Measurements from ENCODE around the gene PTCH1. TPM values are rescaled to one million over a fixed set of nuclear protein-coding genes. Genes with fewer than 3 reads are reported as not detected.

PTCH1 gene
- total and polyA plus RNA-seq, 12 donors, result 1.6 to 10.0 (median 6.5) TPM

DNA sequence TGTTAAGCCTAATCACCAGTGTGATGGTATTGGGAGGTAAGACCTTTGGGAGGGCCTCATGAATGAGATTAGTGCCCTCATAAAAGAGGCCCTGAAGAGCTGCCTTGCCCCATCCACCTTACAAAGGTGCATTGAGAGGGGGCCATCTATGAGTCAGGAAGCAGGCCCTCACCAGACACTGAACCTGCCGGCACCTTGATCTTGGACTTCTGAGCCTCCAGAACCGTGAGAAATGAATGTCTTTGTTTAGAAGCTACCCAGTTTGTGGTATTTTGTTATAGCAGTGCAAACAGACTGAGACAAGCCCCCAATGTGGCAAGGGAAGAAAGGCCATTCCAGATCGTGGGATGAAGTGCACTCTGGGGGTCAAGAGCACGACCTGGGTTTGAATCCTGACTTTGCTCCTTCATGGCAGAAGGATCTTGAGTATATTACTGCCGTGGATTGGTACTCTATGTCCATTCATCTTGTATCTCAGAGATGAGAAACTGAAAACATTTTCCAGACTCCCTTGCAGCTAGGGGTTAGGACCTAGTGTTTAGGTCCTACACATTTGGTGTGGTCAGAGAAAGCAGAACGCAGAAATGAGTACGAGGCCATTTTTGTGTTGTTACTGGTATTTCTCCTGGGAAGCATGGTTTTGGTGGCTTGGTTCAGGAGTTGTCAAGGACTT lies 86.7 kb downstream of the PTCH1 start:
- DNase-seq (no peak), ATAC-seq (no peak)
- Histone ChIP-seq H3K27me3 (peaks cover 0 to 28% (median 0%) of the 10 kb centered on the region in 7 donors), H3K4me1 (peaks cover 0 to 11% (median 7%) of the 10 kb centered on the region in 9 donors), H3K36me3 (no peaks in the 10 kb centered on the region), H3K4me3 (no peak overlapping the region), H3K27ac (no peak overlapping the region), H3K9me3 (peaks cover 0 to 11% (median 0%) of the 10 kb centered on the region in 11 donors)
- 92% methylated on average over 7 of the region's 7 CpGs for WGBS, 2 donors
- intact Hi-C loops (cut with DNase I), result loop anchor here in 1 of 10 donors (5.0 kb wide), 1 partner anchor 82 kb away; no protein-coding TSS in a partner anchor
- TF ChIP-seq, protein P1, sequence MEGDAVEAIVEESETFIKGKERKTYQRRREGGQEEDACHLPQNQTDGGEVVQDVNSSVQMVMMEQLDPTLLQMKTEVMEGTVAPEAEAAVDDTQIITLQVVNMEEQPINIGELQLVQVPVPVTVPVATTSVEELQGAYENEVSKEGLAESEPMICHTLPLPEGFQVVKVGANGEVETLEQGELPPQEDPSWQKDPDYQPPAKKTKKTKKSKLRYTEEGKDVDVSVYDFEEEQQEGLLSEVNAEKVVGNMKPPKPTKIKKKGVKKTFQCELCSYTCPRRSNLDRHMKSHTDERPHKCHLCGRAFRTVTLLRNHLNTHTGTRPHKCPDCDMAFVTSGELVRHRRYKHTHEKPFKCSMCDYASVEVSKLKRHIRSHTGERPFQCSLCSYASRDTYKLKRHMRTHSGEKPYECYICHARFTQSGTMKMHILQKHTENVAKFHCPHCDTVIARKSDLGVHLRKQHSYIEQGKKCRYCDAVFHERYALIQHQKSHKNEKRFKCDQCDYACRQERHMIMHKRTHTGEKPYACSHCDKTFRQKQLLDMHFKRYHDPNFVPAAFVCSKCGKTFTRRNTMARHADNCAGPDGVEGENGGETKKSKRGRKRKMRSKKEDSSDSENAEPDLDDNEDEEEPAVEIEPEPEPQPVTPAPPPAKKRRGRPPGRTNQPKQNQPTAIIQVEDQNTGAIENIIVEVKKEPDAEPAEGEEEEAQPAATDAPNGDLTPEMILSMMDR (IDR thresholded peaks at IDR 0.05), result no peak

DNA sequence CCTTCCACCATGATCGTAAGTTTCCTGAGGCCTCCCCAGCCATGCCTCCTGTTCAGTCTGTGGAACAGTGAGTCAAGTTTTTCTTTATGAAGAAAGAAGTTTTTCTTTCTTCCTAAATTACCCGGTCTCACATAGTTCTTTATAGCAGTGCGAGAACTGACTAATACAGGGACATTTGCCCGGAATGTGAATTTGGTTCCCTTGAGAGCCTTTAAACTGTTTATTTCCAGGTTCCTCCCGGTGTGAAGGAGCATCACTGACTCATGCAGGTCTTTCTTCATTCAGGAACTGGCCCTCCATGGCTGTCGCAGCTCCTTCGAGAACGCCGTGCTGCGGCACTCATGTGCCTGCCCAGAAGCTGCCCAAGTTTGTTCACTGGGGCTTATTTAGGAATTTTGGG lies 87.7 kb downstream of the PTCH1 start:
- no peak overlapping the region for H3K27ac ChIP-seq
- 89 to 93% methylated on average over 10 of the region's 10 CpGs for WGBS, 2 donors
- H3K4me3 ChIP-seq, result no peak overlapping the region
- intact Hi-C loops (cut with DNase I), result loop anchor here in 1 of 10 donors (5.0 kb wide), 1 partner anchor 83 kb away; no protein-coding TSS in a partner anchor
- TF ChIP-seq, protein P1 (IDR thresholded peaks at IDR 0.05), result no peak
- H3K27me3 ChIP-seq, result peaks cover 0 to 28% (median 0%) of the 10 kb centered on the region in 7 donors
- ATAC-seq, result no peak
- DNase-seq, result no peak
- H3K9me3 ChIP-seq, result peaks cover 0 to 13% (median 0%) of the 10 kb centered on the region in 11 donors
- H3K4me1 ChIP-seq, result peaks cover 0 to 11% (median 7%) of the 10 kb centered on the region in 9 donors
- H3K36me3 ChIP-seq, result no peaks in the 10 kb centered on the region

DNA sequence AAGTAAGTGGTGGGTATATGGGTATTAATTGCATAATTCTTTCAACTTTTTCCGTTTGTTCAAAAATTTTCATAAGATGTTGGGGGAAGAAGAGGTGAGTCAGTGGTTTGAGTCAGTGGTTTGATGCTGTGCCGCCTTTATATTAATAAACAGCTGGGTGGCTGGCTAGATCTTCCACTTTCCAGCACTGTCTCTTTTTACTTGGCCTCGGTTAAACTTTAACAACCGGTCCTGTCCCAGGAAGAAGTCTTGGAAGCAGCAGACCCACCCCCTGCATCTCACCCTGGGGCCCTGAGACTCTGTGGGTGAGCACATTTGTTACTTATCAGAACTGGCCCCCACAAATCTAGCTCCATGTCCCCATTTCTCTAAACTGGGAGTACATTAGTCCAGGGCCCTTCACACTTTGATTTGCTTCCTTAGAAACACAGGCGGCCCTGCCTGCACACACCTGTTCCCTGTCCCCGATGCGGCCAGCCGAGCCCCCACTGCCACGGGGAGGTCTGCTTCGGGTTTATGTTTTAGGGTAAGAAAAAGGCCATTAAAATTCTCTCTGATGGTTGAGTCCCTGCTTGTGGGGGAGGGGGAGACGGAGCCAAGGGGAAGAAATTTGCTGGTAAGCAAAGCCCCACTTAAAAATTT lies 90.7 kb downstream of the PTCH1 start:
- WGBS, 2 donors, result 31 to 40% methylated on average over 11 of the region's 11 CpGs
- Histone ChIP-seq H3K27ac (peak overlapping the region in 7 of 10 donors; percentile 59 to 78 (median 74)), H3K36me3 (peaks cover 0 to 11% (median 0%) of the 10 kb centered on the region in 9 donors), H3K27me3 (peaks cover 0 to 28% (median 0%) of the 10 kb centered on the region in 7 donors), H3K4me3 (peak overlapping the region; percentile 4 to 56 (median 50)), H3K4me1 (peaks cover 0 to 11% (median 7%) of the 10 kb centered on the region in 9 donors), H3K9me3 (peaks cover 0 to 41% (median 15%) of the 10 kb centered on the region in 11 donors)
- DNase-seq (no peak), ATAC-seq (peak in 2 of 8 donors; percentile 12 to 20)
- TF ChIP-seq, protein P1 (IDR thresholded peaks at IDR 0.05), result no peak
- intact Hi-C loops (cut with DNase I), result loop anchor here in 1 of 10 donors (5.0 kb wide), 1 partner anchor 86 kb away; no protein-coding TSS in a partner anchor

DNA sequence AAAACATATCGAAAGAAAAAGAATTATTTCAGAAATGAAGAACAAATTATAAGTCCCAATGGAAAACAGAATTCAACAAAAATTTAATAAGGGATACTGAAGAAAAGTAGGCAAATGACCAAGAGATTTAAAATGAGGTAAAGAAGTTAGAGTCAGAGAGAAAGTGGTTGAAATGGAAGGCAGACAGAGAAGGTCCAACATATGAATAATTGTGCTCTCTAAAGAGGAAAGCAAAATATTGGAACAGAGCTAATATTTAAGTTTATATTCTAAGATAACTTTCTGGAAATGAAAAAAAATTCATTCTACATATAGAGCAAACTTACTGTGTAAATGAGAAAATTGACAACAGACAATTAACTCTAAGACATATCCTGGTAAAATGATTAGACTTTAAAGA lies 94.1 kb downstream of the PTCH1 start:
- Histone ChIP-seq H3K27me3 (peaks cover 0 to 25% (median 0%) of the 10 kb centered on the region in 7 donors), H3K4me1 (peaks cover 0 to 11% (median 7%) of the 10 kb centered on the region in 9 donors), H3K4me3 (no peak overlapping the region), H3K27ac (no peak overlapping the region), H3K36me3 (peaks cover 0 to 11% (median 0%) of the 10 kb centered on the region in 9 donors), H3K9me3 (peaks cover 0 to 31% (median 15%) of the 10 kb centered on the region in 11 donors)
- no peak for ATAC-seq
- TF ChIP-seq, protein P1 (IDR thresholded peaks at IDR 0.05), result no peak
- WGBS, 2 donors, result 96 to 98% methylated on average over 1 of the region's 1 CpG
- intact Hi-C loops (cut with DNase I), result no loop called here
- no peak for DNase-seq
